NCI-H226 (cell line): Measurements from ENCODE around the gene TTLL3.

ENCODE experiments used
- DNase-seq: peaks from one replicate; pipeline ENCODE4 v3.0.0-alpha.2; 2015

Gene TTLL3

GRCh38 chr3:9876991-9877390, 66.9 kb downstream of the TTLL3 start:
- no peak for DNase-seq

GRCh38 chr3:9878700-9879099, 68.6 kb downstream of the TTLL3 start:
- DNase-seq: no peak

- no peak for DNase-seq
Observed at GRCh38 chr3:9879830-9880549, 69.9 kb downstream of the TTLL3 start, which contains the start of gene CIDEC. Gene CIDEC, minus strand, starts transcription at chr3:9880253. Its CDS starts 1,767 bp downstream, at chr3:9878486.

DNA sequence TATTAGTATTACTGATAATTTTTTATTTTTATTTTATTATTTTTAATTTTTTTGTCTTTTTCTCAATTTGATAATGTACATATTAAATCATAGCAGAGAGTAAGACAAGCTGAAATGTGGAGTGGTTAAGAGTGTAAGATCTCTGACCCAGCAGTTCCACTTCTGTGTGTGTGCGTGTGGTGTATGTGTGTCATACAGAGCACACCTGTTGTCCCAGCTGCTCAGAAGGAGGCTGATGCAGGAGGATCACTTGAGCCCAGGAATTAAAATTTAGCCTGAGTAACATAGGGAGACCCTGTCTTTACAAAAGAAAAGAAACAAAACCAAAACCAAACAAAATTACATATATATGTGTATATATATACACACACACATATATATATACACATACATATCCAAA, 71.4 kb downstream of the TTLL3 start:
- DNase-seq: no peak

GRCh38 chr3:9883706-9884554, 73.9 kb downstream of the TTLL3 start:
- no peak for DNase-seq

- DNase-seq: peak; percentile 91
Observed at GRCh38 chr3:9884555-9885165, 74.6 kb downstream of the TTLL3 start.
